Fibroblast of mammary gland (primary cell): ENCODE measurements around the gene GAB1.

Experiments
- DNase-seq: peaks from one replicate; pipeline ENCODE4 v3.0.0-alpha.2; 2010; ENCODE audit warnings: low read depth
- H3K4me3 ChIP-seq: 2 replicates; pipeline ENCODE4 v1.5.1; 2011; ENCODE audit warnings: low read depth, mild to moderate bottlenecking, low read length, moderate library complexity; ENCODE audit not compliant: control insufficient read depth
- TF ChIP-seq, protein P1 (sequence below): conservative IDR thresholded peaks from 2 replicates; pipeline ENCODE4 v1.5.1; 2011; ENCODE audit warnings: low read depth, low read length, inconsistent platforms; ENCODE audit not compliant: control insufficient read depth, insufficient read depth

GAB1 gene

DNA sequence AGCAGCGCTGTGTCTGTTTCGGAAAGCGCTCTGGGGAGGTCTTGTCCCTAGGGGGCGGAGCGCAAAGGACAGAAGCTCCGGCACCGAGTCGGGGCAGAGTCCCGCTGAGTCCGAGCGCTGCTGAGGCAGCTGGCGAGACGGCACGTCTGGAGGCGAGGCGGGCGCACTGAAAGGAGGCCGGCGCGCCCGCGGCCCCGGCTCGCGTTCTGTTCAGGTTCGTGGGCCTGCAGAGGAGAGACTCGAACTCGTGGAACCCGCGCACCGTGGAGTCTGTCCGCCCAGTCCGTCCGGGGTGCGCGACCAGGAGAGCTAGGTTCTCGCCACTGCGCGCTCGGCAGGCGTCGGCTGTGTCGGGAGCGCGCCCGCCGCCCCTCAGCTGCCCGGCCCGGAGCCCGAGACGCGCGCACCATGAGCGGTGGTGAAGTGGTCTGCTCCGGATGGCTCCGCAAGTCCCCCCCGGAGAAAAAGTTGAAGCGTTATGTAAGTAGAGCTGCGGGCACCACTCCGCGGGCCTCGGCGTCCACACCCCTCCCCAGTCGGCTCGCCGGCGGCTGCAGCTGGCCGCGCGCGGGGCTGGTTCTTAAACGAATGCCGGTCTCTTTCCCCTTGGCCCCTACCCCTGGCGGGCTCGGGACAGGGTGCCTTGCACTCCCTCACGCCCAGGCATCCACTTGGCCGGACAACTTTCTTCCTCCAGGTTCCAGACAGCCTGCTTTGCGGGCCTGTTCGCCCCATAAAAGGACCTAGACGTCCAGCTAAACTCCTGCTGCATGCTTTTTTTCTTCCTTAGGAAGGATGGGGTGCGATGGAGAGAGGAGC is at the start of gene GAB1:
Gene GAB1 (plus strand): TSS at position 96 of the 819 bp plus-strand sequence. CDS start 313 bp downstream, at position 409.
- DNase-seq = peak; percentile 74
- TF ChIP-seq, protein P1, sequence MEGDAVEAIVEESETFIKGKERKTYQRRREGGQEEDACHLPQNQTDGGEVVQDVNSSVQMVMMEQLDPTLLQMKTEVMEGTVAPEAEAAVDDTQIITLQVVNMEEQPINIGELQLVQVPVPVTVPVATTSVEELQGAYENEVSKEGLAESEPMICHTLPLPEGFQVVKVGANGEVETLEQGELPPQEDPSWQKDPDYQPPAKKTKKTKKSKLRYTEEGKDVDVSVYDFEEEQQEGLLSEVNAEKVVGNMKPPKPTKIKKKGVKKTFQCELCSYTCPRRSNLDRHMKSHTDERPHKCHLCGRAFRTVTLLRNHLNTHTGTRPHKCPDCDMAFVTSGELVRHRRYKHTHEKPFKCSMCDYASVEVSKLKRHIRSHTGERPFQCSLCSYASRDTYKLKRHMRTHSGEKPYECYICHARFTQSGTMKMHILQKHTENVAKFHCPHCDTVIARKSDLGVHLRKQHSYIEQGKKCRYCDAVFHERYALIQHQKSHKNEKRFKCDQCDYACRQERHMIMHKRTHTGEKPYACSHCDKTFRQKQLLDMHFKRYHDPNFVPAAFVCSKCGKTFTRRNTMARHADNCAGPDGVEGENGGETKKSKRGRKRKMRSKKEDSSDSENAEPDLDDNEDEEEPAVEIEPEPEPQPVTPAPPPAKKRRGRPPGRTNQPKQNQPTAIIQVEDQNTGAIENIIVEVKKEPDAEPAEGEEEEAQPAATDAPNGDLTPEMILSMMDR = no peak
- peak within 1 kb of the TSS; percentile 64 for H3K4me3 ChIP-seq

- no peak overlapping the region for H3K4me3 ChIP-seq
- no peak for DNase-seq
- TF ChIP-seq, protein P1 = no peak
Observed at GRCh38 chr4:143287572-143287923, 49.1 kb upstream of the GAB1 start.

GRCh38 chr4:143288171-143288570 is 48.5 kb upstream of the GAB1 start:
- no peak for DNase-seq
- TF ChIP-seq, protein P1 = no peak

GRCh38 chr4:143289370-143289769 is 47.3 kb upstream of the GAB1 start:
- TF ChIP-seq, protein P1 = no peak
- no peak for DNase-seq
- no peak overlapping the region for H3K4me3 ChIP-seq

More at GRCh38 chr4:143288171-143288570, 48.5 kb upstream of the GAB1 start:
- no peak overlapping the region for H3K4me3 ChIP-seq

DNA sequence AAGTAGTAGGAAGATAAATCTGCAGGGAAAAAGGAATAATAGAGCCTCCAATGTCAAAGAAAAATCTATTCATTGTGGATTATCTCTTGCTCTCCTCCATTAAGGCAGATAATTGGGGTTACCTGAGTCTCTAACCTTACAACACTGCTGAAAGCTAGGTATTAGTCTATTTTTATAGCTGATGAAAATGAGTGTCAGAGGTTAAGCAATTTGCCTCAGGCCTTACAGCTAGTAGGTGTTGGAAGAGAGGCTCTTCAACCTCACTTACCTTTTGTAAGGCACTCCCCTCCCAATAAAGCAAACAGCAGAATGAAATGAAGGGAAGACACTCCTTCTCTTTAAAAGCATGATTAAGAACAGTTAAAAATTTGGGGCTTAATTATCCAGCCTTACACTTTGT is 45.4 kb upstream of the GAB1 start:
- no peak for DNase-seq
- no peak overlapping the region for H3K4me3 ChIP-seq
- TF ChIP-seq, protein P1 = no peak

GRCh38 chr4:143292858-143293257 is 43.8 kb upstream of the GAB1 start:
- TF ChIP-seq, protein P1 = no peak
- DNase-seq = no peak
- no peak overlapping the region for H3K4me3 ChIP-seq

DNA sequence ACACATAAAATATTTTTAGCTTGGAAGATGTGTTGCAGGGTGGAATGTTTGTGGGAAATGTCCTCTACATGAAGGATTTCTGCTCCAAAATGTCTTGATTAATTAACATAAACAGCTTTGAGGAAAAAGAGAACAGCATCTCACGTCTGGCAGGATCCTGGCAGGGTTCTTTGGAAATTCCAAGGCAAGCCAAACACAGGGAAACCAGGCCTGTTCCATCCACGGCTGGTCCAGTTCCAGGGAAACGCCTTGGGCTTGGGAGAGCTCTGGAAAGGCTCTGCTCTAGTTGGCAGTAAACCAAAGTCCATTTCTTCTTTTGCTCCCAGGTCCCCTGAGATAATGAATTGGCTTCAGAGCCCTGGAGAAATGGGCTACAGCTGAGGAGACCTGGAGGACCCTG is 42.4 kb upstream of the GAB1 start:
- TF ChIP-seq, protein P1 = no peak
- peak; percentile 72 for DNase-seq

More for the DNA sequence above, 42.4 kb upstream of the GAB1 start:
- H3K4me3 ChIP-seq = no peak overlapping the region
